Heart left ventricle (tissue), 13 donors: ENCODE data around the gene ARAF.

Source experiments
- CTCF ChIP-seq, 12 donors: fragments of 200-600 bp; sonication (generic) in 4 of 12; IDR thresholded peaks; one replicate each; pipeline versions ENCODE4 v1.5.0 to v1.8.0; 2018 to 2022; ENCODE audit warnings: antibody characterized with exemption in 12 of 12, mild to moderate bottlenecking in 5 of 12
- POLR2A ChIP-seq, 2 donors: fragments of 450-650 bp; IDR thresholded peaks; one replicate each; pipeline ENCODE4 v1.6.1; 2017; ENCODE audit warnings: antibody characterized with exemption in 2 of 2, mild to moderate bottlenecking in 2 of 2, moderate library complexity in 2 of 2
- donor health status: ischemic (EF 13 %, LVEDD 7.1; RV severe dilation, severe dysfunction).
- donor health status: DM: no; HTN: yes; CAD: no.
- donor health status: DM: no; HTN: no; CAD: no.
- donor health status: ischemic (EF 25% LVEDD 6.9; RV normal size, moderate dysfunction).
- donor health status: ischemic (EF 25% LVEDD 5.7; RV mildly dilated, moderate dysfunction).
- donor health status: ischemic (EF 35%, LVEDD 5.7; RV mildly dilated, moderate dysfunction).
- donor health status: nonischemic (EF 11% LVEDD 7.7; RV severe dilation, severe dysfunction).
- donor health status: DM: yes; HTN: yes; CAD: no.
- donor health status: PGD.
- donor health status: ischemic (EF 29% LVEDD 5.4; RV normal size, mild dysfunction).
- donor health status: nonischemic (EF 23%, LVEDD 6.1; RV moderate dilation, normal function).

DNA sequence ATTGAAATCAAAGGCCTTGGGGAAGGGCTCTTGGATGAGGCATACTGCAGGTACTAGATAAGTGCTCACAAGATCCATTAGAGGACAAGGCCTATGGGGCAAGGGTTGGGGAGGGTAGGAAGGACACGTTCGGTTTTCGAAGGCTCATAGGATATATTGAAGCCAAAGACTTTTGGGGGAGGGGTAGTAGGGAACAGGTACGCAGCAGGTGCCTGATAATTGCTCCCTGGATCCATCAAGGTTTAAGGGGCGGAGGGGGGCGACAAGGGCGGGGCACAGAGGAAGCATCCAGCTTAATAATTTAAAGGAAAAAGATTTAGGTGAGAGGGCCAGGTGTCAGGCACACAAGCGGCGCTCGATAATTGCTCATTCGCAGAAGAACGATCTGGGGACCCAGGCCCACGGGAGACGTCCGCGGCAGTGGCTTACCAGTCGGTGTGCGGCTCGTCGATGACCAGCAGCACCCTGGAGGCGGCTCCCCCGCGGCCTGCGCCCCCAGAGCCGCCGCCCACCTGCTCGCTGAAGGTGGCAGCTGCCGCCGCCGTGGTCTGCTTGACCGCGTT is 58.0 kb downstream of the ARAF start:
- TF ChIP-seq CTCF (IDR thresholded peaks at IDR 0.05), result no peak
- no peak for TF ChIP-seq POLR2A (IDR thresholded peaks at IDR 0.05)
